ENCODE data around the gene COX5B. TPM values are rescaled to one million over a fixed set of nuclear protein-coding genes. Genes with fewer than 3 reads are reported as not detected.

The COX5B gene
- total and polyA plus RNA-seq, 9 of the 15 experiments (the other 6 are each of a cell fraction or from before 2014, with no cell fraction given): 154 to 1,424 (median 487) TPM

DNA sequence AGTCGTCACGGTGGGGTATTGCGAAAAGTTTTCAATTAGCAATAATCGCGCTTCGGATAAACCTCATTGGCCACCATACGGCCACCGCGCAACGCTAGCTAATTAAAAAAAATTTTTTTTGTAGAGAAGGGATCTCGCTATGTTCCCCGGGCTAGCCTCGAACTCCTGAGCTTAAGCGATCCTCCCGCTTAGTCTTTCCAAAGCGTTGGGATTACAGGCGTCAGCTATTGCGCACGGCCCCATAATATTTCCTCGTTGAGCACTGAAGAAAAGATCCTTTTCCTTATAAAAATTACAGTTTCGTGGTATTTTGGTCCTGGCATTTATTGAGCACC, 18.7 kb downstream of the COX5B start (continued):
- TF ChIP-seq, protein P1, sequence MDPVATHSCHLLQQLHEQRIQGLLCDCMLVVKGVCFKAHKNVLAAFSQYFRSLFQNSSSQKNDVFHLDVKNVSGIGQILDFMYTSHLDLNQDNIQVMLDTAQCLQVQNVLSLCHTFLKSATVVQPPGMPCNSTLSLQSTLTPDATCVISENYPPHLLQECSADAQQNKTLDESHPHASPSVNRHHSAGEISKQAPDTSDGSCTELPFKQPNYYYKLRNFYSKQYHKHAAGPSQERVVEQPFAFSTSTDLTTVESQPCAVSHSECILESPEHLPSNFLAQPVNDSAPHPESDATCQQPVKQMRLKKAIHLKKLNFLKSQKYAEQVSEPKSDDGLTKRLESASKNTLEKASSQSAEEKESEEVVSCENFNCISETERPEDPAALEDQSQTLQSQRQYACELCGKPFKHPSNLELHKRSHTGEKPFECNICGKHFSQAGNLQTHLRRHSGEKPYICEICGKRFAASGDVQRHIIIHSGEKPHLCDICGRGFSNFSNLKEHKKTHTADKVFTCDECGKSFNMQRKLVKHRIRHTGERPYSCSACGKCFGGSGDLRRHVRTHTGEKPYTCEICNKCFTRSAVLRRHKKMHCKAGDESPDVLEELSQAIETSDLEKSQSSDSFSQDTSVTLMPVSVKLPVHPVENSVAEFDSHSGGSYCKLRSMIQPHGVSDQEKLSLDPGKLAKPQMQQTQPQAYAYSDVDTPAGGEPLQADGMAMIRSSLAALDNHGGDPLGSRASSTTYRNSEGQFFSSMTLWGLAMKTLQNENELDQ (CRISPR knock-in tag; IDR thresholded peaks at IDR 0.05; ENCODE audit: borderline replicate concordance): no peak
- TF ChIP-seq SREBF1 (IDR thresholded peaks at IDR 0.05; ENCODE audit: borderline replicate concordance, low read depth, low read length) (no peak), ZBTB7A (IDR thresholded peaks at IDR 0.05; ENCODE audit: borderline replicate concordance, control insufficient read depth, low read depth, low read length) (no peak), TCFL5 (CRISPR knock-in tag; conservative IDR thresholded peaks at IDR 0.05) (no peak), CC2D1A (IDR thresholded peaks at IDR 0.05) (no peak), NCOA2 (IDR thresholded peaks at IDR 0.05; ENCODE audit: partially characterized antibody in 2 of 2) (no peak), SRF (CRISPR knock-in tag; IDR thresholded peaks at IDR 0.05) (no peak), ZNF551 (CRISPR knock-in tag; IDR thresholded peaks at IDR 0.05) (no peak), MED1 (CRISPR knock-in tag; IDR thresholded peaks at IDR 0.05; ENCODE audit: borderline replicate concordance) (no peak), BRD4 (IDR thresholded peaks at IDR 0.05) (peak; percentile 78; the same call in 1 of the 2 replicates), ESRRB (CRISPR knock-in tag; IDR thresholded peaks at IDR 0.05; ENCODE audit: borderline replicate concordance) (no peak), NELFE (IDR thresholded peaks at IDR 0.05; ENCODE audit: insufficient read depth, insufficient read length) (no peak)
- TF ChIP-seq, protein P2, sequence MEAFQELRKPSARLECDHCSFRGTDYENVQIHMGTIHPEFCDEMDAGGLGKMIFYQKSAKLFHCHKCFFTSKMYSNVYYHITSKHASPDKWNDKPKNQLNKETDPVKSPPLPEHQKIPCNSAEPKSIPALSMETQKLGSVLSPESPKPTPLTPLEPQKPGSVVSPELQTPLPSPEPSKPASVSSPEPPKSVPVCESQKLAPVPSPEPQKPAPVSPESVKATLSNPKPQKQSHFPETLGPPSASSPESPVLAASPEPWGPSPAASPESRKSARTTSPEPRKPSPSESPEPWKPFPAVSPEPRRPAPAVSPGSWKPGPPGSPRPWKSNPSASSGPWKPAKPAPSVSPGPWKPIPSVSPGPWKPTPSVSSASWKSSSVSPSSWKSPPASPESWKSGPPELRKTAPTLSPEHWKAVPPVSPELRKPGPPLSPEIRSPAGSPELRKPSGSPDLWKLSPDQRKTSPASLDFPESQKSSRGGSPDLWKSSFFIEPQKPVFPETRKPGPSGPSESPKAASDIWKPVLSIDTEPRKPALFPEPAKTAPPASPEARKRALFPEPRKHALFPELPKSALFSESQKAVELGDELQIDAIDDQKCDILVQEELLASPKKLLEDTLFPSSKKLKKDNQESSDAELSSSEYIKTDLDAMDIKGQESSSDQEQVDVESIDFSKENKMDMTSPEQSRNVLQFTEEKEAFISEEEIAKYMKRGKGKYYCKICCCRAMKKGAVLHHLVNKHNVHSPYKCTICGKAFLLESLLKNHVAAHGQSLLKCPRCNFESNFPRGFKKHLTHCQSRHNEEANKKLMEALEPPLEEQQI (IDR thresholded peaks at IDR 0.05): no peak
- TF ChIP-seq, protein P3, sequence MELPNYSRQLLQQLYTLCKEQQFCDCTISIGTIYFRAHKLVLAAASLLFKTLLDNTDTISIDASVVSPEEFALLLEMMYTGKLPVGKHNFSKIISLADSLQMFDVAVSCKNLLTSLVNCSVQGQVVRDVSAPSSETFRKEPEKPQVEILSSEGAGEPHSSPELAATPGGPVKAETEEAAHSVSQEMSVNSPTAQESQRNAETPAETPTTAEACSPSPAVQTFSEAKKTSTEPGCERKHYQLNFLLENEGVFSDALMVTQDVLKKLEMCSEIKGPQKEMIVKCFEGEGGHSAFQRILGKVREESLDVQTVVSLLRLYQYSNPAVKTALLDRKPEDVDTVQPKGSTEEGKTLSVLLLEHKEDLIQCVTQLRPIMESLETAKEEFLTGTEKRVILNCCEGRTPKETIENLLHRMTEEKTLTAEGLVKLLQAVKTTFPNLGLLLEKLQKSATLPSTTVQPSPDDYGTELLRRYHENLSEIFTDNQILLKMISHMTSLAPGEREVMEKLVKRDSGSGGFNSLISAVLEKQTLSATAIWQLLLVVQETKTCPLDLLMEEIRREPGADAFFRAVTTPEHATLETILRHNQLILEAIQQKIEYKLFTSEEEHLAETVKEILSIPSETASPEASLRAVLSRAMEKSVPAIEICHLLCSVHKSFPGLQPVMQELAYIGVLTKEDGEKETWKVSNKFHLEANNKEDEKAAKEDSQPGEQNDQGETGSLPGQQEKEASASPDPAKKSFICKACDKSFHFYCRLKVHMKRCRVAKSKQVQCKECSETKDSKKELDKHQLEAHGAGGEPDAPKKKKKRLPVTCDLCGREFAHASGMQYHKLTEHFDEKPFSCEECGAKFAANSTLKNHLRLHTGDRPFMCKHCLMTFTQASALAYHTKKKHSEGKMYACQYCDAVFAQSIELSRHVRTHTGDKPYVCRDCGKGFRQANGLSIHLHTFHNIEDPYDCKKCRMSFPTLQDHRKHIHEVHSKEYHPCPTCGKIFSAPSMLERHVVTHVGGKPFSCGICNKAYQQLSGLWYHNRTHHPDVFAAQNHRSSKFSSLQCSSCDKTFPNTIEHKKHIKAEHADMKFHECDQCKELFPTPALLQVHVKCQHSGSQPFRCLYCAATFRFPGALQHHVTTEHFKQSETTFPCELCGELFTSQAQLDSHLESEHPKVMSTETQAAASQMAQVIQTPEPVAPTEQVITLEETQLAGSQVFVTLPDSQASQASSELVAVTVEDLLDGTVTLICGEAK (IDR thresholded peaks at IDR 0.05): 0 out of 2 replicates have a peak, but pooled peaks have one; percentile 32
- TF ChIP-seq, protein P3 (CRISPR knock-in tag; IDR thresholded peaks at IDR 0.05): no peak

Measured in K562 (cell line).